Neutrophil (primary cell): ENCODE results near the gene PRR29.

Experiments
- H3K27ac ChIP-seq: fragments of 200-600 bp; sonication (generic); 2 replicates; pipeline ENCODE4 v1.5.1; 2016; ENCODE audit warnings: mild to moderate bottlenecking, moderate library complexity
- H3K27me3 ChIP-seq: fragments of 200-600 bp; sonication (generic); 2 replicates; pipeline ENCODE4 v1.6.0; 2016; ENCODE audit warnings: mild to moderate bottlenecking
- H3K36me3 ChIP-seq: fragments of 200-600 bp; sonication (generic); 2 replicates; pipeline ENCODE4 v1.5.1; 2017
- H3K4me1 ChIP-seq, 2 experiments: fragments of 200-600 bp in 1 of 2; sonication (generic) in 1 of 2; 1 replicate in 1 of 2; 2 replicates in 1 of 2; pipeline versions ENCODE4 v1.5.1 to v1.6.1; 2013 to 2016; ENCODE audit warnings: low read depth in 1 of 2, low read length in 1 of 2, mild to moderate bottlenecking in 1 of 2, moderate library complexity in 1 of 2; ENCODE audit not compliant: control insufficient read depth in 1 of 2, insufficient read depth in 1 of 2
- H3K4me3 ChIP-seq, 2 experiments: fragments of 200-600 bp in 1 of 2; sonication (generic) in 1 of 2; 1 replicate in 1 of 2; 2 replicates in 1 of 2; pipeline ENCODE4 v1.5.1; 2013 to 2016; ENCODE audit warnings: low read depth in 1 of 2, low read length in 1 of 2, mild to moderate bottlenecking in 1 of 2, moderate library complexity in 1 of 2
- H3K9me3 ChIP-seq: fragments of 200-600 bp; sonication (generic); 2 replicates; pipeline ENCODE4 v1.5.1; 2016
- CTCF ChIP-seq: fragments of 200-600 bp; sonication (generic); IDR thresholded peaks from 2 replicates; pipeline ENCODE4 v1.5.1; 2016; ENCODE audit warnings: antibody characterized with exemption

Gene PRR29

GRCh38 chr17:64041912-64042311 lies 43.8 kb downstream of the PRR29 start:
- Histone ChIP-seq H3K36me3 (peaks cover 77% of the 10 kb centered on the region), H3K9me3 (no peaks in the 10 kb centered on the region), H3K4me1 (no peaks in the 10 kb centered on the region), H3K4me3 (no peak overlapping the region), H3K27ac (no peak overlapping the region), H3K27me3 (no peaks in the 10 kb centered on the region)
- TF ChIP-seq CTCF = no peak

GRCh38 chr17:64042700-64043485 lies 44.7 kb downstream of the PRR29 start:
- no peak overlapping the region for H3K27ac ChIP-seq
- peaks cover 86% of the 10 kb centered on the region for H3K36me3 ChIP-seq
- no peaks in the 10 kb centered on the region for H3K27me3 ChIP-seq
- H3K4me1 ChIP-seq = no peaks in the 10 kb centered on the region
- no peak for TF ChIP-seq CTCF
- no peak overlapping the region for H3K4me3 ChIP-seq
- no peaks in the 10 kb centered on the region for H3K9me3 ChIP-seq

- H3K36me3 ChIP-seq = peaks cover 96% of the 10 kb centered on the region
- no peaks in the 10 kb centered on the region for H3K27me3 ChIP-seq
- no peak overlapping the region for H3K4me3 ChIP-seq
- no peaks in the 10 kb centered on the region for H3K4me1 ChIP-seq
- H3K9me3 ChIP-seq = no peaks in the 10 kb centered on the region
- no peak for TF ChIP-seq CTCF
- no peak overlapping the region for H3K27ac ChIP-seq
Measured at GRCh38 chr17:64045176-64045575, 47.0 kb downstream of the PRR29 start.

- no peaks in the 10 kb centered on the region for H3K9me3 ChIP-seq
- no peak overlapping the region for H3K4me3 ChIP-seq
- H3K4me1 ChIP-seq = no peaks in the 10 kb centered on the region
- no peaks in the 10 kb centered on the region for H3K27me3 ChIP-seq
- H3K36me3 ChIP-seq = peaks cover 100% of the 10 kb centered on the region
- TF ChIP-seq CTCF = no peak
- no peak overlapping the region for H3K27ac ChIP-seq
Measured at GRCh38 chr17:64048805-64049204, 50.7 kb downstream of the PRR29 start.

- no peaks in the 10 kb centered on the region for H3K9me3 ChIP-seq
- H3K4me1 ChIP-seq = no peaks in the 10 kb centered on the region
- H3K4me3 ChIP-seq = no peak overlapping the region
- H3K27me3 ChIP-seq = no peaks in the 10 kb centered on the region
- no peak overlapping the region for H3K27ac ChIP-seq
- no peak for TF ChIP-seq CTCF
- peaks cover 100% of the 10 kb centered on the region for H3K36me3 ChIP-seq
Measured at GRCh38 chr17:64051153-64051552, 53.0 kb downstream of the PRR29 start.
